GM19035 (cell line): ENCODE measurements around the gene WWOX.
"Not testable (repeated sequence)": the region's sequence is repeated elsewhere in the genome, so short reads cannot be mapped to it uniquely, and the experiment has no call there.

Experiments
- ATAC-seq: cut with Tn5 transposase; IDR thresholded peaks from one replicate; pipeline ENCODE4 v1.9.1; 2021; ENCODE audit not compliant: unreplicated experiment

Gene WWOX

GRCh38 chr16:78594191-78594590, 494.7 kb downstream of the WWOX start:
- no peak for ATAC-seq

GRCh38 chr16:78596348-78596995, 497.0 kb downstream of the WWOX start:
- no peak for ATAC-seq

- ATAC-seq = no peak
Observed at GRCh38 chr16:78596996-78597422, 497.6 kb downstream of the WWOX start.

- no peak for ATAC-seq
Observed at GRCh38 chr16:78597809-78598570, 498.5 kb downstream of the WWOX start.

GRCh38 chr16:78599271-78599670, 499.8 kb downstream of the WWOX start:
- no peak for ATAC-seq

GRCh38 chr16:78604423-78605062, 505.1 kb downstream of the WWOX start:
- not testable (repeated sequence) for ATAC-seq

- ATAC-seq = no peak
Observed at GRCh38 chr16:78605548-78606101, 506.2 kb downstream of the WWOX start.

- ATAC-seq = no peak
Observed at GRCh38 chr16:78606545-78606944, 507.1 kb downstream of the WWOX start.

GRCh38 chr16:78607022-78607421, 507.6 kb downstream of the WWOX start:
- no peak for ATAC-seq

GRCh38 chr16:78607465-78607864, 508.0 kb downstream of the WWOX start:
- ATAC-seq = no peak

GRCh38 chr16:78608305-78608776, 508.9 kb downstream of the WWOX start:
- ATAC-seq = no peak

GRCh38 chr16:78609402-78610274, 510.2 kb downstream of the WWOX start:
- no peak for ATAC-seq

- ATAC-seq = no peak
Observed at GRCh38 chr16:78611318-78611717, 511.9 kb downstream of the WWOX start.

GRCh38 chr16:78619811-78620210, 520.4 kb downstream of the WWOX start:
- ATAC-seq = no peak

GRCh38 chr16:78620291-78620690, 520.8 kb downstream of the WWOX start:
- ATAC-seq = no peak

GRCh38 chr16:78623796-78624195, 524.3 kb downstream of the WWOX start:
- no peak for ATAC-seq

- ATAC-seq = no peak
Observed at GRCh38 chr16:78624366-78624765, 524.9 kb downstream of the WWOX start.

- no peak for ATAC-seq
Observed at GRCh38 chr16:78628461-78629045, 529.1 kb downstream of the WWOX start.

- no peak for ATAC-seq
Observed at GRCh38 chr16:78629173-78629572, 529.7 kb downstream of the WWOX start.

GRCh38 chr16:78630102-78630501, 530.6 kb downstream of the WWOX start:
- no peak for ATAC-seq
